GM21423 (cell line): ENCODE results near the gene SERINC5.

Source experiments
- ATAC-seq: cut with Tn5 transposase; IDR thresholded peaks from one replicate; pipeline ENCODE4 v1.9.1; 2021; ENCODE audit warnings: mild to moderate bottlenecking, moderate library complexity; ENCODE audit not compliant: unreplicated experiment

The SERINC5 gene

DNA sequence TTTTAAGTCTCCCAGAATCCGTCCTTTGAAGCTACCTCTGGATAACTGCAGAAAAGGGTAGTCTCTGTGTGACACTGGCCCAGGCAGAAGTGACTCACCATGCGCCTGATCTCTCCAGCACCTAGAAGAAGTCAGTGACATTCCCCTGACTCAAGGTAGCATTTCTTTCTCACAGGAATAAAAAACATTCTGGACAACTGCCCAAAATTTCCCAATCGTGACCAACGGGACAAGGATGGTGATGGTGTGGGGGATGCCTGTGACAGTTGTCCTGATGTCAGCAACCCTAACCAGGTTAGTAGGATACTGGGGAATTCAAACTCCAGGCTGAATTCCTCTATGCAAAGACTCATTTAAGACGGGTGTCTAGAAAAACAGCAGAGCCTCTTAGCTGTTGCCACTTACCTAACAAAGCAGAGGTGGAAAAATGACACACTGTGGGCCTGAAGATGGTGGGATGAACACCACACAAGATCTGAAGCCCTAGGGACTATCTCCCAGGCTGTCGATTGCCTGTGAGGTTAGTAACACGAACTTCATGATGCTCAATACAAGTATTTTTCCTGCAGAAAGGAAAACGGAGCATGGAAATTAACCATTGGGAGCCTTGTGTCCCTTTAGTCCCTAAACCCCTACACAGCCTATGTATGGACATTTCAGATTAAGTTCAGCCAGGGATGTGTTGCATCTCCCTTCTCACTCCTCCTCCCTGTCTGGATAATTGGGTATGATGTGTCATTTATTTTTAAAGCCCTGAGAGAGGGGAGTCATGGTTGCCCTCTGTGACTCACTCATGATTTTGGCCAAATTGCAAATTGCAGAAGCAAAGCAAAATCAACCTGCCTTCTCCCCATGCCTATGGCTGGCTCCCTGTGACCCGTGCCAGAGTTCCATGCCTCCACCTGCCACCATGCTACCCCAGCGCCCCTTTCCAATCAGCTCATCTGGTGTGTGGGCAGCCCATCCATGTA is 183.5 kb downstream of the SERINC5 start:
- ATAC-seq = no peak

DNA sequence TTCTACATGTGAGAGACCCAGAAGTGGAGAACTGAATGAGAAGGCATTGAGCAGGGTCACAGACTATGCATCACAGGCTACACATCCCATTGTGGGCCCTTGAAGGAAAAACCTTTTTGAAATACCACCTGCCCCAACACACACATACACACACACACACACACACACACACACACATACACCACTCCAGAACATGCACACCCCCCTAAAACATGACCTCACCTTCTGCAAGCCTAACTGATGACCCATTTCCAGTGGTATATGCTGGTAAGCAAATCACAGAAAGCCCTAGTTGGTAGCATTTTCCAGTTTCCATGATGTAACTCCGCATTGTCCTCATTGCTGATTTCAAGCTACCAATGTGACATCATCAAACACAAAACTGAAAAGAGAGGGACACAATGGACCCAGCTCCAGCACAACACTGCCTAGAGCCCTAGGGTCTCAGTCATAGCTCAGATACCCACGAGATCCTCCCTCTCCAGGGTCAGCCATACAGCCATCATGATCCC is 184.3 kb downstream of the SERINC5 start:
- no peak for ATAC-seq

DNA sequence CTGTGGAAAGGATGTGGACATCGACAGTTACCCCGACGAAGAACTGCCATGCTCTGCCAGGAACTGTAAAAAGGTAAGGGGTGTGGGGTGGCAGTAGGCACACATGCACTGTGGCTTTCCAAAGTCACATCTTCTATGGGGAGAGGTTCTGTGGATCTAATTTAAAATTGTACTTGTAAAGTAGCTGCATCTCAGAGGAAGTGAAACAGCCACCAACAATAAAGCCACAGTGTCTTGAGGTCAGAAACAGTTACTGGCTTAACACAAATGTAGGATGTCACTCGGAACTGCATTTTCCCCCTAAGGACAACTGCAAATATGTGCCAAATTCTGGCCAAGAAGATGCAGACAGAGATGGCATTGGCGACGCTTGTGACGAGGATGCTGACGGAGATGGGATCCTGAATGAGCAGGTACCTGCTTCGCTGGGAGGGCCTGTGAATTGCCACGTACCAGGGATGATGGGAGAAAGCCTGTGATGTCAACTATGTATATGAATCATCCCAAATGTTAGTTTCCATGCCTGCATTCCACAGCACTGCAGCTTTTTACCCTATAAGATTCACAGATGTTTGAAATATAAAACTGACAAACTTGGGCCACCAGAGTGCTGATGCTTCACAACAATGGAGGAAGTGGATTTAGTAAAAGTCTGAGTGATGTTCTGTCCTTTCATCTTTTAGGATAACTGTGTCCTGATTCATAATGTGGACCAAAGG is 185.4 kb downstream of the SERINC5 start:
- no peak for ATAC-seq

DNA sequence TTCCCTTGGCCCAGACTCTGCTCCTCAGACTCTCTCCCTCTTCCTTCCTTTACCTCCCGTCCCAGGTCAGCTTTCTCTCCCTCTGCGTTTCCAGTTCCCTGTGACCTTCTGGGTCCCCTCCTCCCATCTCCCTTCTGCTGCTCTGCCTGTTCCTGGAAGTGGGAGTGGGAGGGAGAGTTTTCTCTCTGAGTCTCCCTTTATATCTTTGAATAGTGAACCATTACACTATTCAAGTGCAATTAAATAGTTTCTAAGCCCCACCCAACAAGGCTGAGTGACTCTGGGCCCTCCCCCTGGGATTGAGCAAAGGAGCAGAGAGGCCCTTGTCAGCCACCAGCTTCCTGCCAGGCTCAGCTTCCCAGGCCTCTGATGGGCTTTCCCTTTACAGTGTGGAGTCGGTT is 185.9 kb downstream of the SERINC5 start:
- no peak for ATAC-seq

DNA sequence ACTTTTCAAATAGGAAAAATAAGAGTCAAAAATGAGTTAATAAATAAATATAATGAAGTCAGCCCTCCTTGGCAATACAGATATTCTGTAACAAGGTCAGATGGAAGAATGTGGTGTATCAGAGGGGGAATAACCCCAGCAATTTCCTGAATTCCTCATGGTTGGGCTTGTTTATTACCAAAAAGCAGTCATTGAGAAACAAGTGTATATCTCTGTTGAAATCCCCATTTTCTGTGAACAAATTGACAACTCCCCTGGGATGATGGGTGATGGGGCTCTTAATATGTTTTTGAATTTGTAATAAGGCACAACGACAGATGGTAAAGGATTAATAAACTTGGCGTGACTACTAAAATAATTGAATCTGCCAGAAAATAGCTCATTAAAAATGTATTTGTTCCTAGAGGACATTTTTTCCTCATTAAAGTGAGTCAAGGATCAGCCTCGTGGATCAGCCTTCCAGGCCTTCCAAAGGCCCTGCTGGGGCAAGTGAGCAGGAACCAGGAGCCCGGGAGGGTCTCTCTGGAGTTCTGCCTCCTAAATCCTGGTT is 186.5 kb downstream of the SERINC5 start:
- no peak for ATAC-seq

DNA sequence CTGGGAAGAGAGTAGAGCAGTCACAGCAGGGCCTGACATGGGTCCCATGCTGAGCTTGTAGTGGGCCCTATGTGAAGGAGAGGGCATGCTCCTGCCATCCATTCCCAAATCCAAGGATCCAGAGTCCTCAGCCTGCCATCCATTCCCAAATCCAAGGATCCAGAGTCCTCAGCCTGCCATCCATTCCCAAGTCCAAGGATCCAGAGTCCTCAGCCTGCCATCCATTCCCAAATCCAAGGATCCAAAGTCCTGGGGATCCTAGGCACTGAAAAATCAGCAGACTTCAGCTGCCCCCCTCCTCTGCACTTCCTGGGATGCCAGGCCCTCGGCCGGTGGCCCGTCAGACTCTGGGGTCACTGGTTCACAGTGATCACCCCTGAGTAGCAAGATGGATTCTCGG is 187.1 kb downstream of the SERINC5 start:
- no peak for ATAC-seq

DNA sequence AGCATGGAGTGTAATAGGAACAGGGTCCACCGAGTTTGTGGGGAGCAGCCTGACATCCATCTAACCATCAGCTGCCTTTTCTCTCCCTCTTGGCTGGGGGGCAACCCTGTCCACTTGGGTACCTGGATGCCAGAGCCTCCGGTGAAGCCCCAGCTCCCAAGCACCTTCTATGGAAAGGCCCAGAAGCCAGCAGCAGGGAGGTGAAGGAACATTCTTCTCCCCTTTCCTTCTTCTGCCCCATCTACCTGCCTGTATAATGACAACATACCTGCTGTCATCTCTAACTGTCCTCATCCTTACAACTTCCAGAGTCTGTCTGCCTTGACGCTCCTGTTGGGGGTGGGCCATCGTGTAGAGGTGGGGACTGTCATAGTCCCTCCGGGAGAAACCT is 187.6 kb downstream of the SERINC5 start:
- ATAC-seq = no peak

DNA sequence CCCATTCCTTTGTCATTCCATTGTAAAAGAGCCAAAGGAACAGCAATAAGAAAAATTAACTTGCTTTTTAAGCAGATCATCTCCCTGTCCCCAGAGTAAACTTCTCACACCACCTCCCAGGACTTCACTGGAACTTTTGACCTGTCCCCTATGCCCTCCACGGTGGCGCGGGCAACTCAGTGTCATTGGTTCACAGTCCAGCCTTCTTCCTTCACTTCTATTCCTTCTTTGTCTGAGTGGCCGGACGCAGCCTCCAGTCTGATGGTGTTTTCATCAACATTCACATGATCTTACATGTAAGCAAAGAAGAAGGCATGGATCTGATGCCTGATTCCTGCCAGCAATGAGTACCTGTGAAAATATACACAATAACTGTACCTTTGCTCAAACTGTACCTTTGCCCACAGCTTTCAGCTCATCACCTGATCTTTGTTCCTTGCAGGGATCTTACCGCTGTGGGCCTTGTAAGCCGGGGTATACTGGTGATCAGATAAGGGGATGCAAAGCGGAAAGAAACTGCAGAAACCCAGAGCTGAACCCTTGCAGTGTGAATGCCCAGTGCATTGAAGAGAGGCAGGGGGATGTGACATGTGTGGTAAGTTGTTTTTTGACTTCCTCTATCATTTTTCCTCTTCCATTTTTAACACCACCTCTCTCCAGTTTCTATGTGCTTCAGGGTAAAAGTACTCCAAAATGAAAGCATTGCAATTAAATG is 188.2 kb downstream of the SERINC5 start:
- no peak for ATAC-seq

DNA sequence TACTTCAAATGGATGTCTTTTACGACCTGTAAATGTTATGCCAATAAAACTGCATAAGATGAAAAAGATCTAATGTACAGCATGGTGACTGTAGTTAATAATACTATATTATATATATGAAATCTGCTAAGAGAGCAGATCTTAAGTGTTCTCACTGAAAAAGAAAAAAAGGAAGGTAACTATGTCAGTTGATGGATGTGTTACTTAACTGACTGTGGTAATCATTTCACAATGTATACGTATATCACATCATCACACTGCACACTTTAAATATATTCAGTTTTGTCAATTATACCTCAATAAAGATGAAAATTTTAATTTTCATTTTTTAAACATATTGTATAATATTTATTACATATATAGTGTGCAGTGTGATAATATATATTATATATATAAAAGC is 188.8 kb downstream of the SERINC5 start:
- no peak for ATAC-seq

DNA sequence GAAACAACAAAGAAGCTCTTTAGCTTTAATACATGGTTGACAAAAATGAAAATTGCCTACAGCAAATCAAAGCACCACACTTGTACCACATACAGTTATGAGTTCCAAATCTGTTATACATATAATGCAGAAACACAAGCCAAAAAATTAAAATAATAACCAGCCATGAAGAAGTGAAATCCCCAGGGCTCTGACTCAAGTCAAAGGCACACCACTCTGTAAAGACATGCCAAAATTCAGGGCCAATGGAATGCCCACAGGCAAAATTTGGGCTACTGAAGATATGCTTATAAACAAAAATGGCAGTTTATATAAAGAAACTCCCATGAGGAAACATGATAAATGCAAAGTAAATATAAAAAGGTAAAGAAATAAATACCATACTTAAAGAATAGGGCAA is 191.7 kb downstream of the SERINC5 start:
- ATAC-seq = no peak
